ENCODE data around the gene EPB41L4A.

DNA sequence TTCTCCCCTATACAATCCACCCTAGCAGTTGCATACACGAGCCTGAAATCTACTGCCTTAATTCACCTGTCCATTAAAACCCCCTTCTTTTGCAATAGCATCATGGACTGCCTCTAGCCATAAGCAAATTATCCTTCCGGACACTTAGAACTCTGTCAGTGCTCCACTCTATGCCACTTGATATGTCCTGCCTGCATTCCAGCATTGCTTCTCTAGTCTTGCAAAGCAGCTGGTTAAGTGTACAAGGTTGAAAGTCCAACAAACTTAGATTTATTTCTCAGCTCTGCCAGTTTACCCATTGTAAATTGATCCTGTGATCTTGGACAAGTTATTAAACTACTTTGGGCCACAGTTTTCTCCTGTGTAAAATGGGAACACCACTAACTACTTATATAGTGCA is 197.9 kb downstream of the EPB41L4A start:
- TF ChIP-seq POLR2AphosphoS5 (IDR thresholded peaks at IDR 0.05) = no peak
- TF ChIP-seq POLR2A (IDR thresholded peaks at IDR 0.05) = no peak
- TF ChIP-seq, protein P1, sequence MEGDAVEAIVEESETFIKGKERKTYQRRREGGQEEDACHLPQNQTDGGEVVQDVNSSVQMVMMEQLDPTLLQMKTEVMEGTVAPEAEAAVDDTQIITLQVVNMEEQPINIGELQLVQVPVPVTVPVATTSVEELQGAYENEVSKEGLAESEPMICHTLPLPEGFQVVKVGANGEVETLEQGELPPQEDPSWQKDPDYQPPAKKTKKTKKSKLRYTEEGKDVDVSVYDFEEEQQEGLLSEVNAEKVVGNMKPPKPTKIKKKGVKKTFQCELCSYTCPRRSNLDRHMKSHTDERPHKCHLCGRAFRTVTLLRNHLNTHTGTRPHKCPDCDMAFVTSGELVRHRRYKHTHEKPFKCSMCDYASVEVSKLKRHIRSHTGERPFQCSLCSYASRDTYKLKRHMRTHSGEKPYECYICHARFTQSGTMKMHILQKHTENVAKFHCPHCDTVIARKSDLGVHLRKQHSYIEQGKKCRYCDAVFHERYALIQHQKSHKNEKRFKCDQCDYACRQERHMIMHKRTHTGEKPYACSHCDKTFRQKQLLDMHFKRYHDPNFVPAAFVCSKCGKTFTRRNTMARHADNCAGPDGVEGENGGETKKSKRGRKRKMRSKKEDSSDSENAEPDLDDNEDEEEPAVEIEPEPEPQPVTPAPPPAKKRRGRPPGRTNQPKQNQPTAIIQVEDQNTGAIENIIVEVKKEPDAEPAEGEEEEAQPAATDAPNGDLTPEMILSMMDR (IDR thresholded peaks at IDR 0.05) = no peak

Data from breast epithelium (tissue), 3 donors.